Activated naive CD4-positive, alpha-beta T cell treated with anti-CD3 and anti-CD28 coated beads, Interleukin-2, amount 50 U/mL, for 16 hours (primary cell): ENCODE measurements around the gene CHST6.
"Not testable (repeated sequence)": the region's sequence is repeated elsewhere in the genome, so short reads cannot be mapped to it uniquely, and the experiment has no call there.

Experiments used
- DNase-seq: peaks from one replicate; pipeline ENCODE4 v3.0.0-alpha.2; 2020

The CHST6 gene

GRCh38 chr16:75502916-75503605, 7.8 kb upstream of the CHST6 start:
- no peak for DNase-seq

- DNase-seq: not testable (repeated sequence)
These were observed 6.6 kb upstream of the CHST6 start for GRCh38 chr16:75501820-75502219.

- no peak for DNase-seq
These were observed 6.1 kb upstream of the CHST6 start for GRCh38 chr16:75501359-75501758.

GRCh38 chr16:75498605-75499322, 3.5 kb upstream of the CHST6 start:
- not testable (repeated sequence) for DNase-seq

- DNase-seq: no peak
These were observed 2.3 kb upstream of the CHST6 start for GRCh38 chr16:75497558-75497957.

GRCh38 chr16:75494661-75495075, 573 bp downstream of the CHST6 start:
- no peak for DNase-seq

- no peak for DNase-seq
These were observed 1.1 kb downstream of the CHST6 start for GRCh38 chr16:75494184-75494583.

GRCh38 chr16:75491876-75492275, 3.4 kb downstream of the CHST6 start:
- no peak for DNase-seq

GRCh38 chr16:75488322-75488721, 6.9 kb downstream of the CHST6 start:
- DNase-seq: no peak

- no peak for DNase-seq
These were observed 8.4 kb downstream of the CHST6 start for GRCh38 chr16:75486676-75487313.

GRCh38 chr16:75486014-75486675, 9.1 kb downstream of the CHST6 start:
- DNase-seq: no peak

GRCh38 chr16:75485230-75486013, 9.8 kb downstream of the CHST6 start:
- DNase-seq: no peak

- DNase-seq: no peak
These were observed 12.0 kb downstream of the CHST6 start for GRCh38 chr16:75483222-75483621.

GRCh38 chr16:75482434-75483205, 12.6 kb downstream of the CHST6 start:
- DNase-seq: no peak

GRCh38 chr16:75481475-75481874, 13.8 kb downstream of the CHST6 start:
- DNase-seq: no peak

GRCh38 chr16:75479421-75479990, 15.7 kb downstream of the CHST6 start:
- no peak for DNase-seq

- DNase-seq: no peak
These were observed 16.5 kb downstream of the CHST6 start for GRCh38 chr16:75478480-75479345.

- DNase-seq: no peak
These were observed 17.4 kb downstream of the CHST6 start for GRCh38 chr16:75477680-75478473.

- no peak for DNase-seq
These were observed 18.4 kb downstream of the CHST6 start for GRCh38 chr16:75476817-75477216.

GRCh38 chr16:75475420-75475847, 19.8 kb downstream of the CHST6 start:
- DNase-seq: no peak
